H1 (cell line): ENCODE data around the gene EN2.

Source experiments
- CTCF ChIP-seq, 3 experiments: IDR thresholded peaks; 1 replicate in 2 of 3; 2 replicates in 1 of 3; pipeline versions ENCODE4 v1.5.1 to v1.6.1; 2011; ENCODE audit warnings: low read length in 3 of 3, mild to moderate bottlenecking in 3 of 3, inconsistent platforms in 2 of 3, low read depth in 1 of 3, moderate library complexity in 1 of 3; ENCODE audit not compliant: insufficient read depth in 1 of 3; ENCODE audit errors: control extremely low read depth in 1 of 3
- EZH2 ChIP-seq: fragments of 200-600 bp; sonication (generic); IDR thresholded peaks from 2 replicates; pipeline ENCODE4 v1.7.1; 2012; ENCODE audit warnings: low read depth, mild to moderate bottlenecking, moderate library complexity, low read length, inconsistent platforms; ENCODE audit not compliant: severe bottlenecking
- GTF2F1 ChIP-seq: IDR thresholded peaks from 2 replicates; pipeline ENCODE4 v1.6.1; 2012; ENCODE audit warnings: low read depth, low read length, improper control_type of control experiment, borderline replicate concordance
- PHF8 ChIP-seq: fragments of 200-600 bp; sonication (generic); conservative IDR thresholded peaks from 2 replicates; pipeline ENCODE4 v1.7.1; 2012; ENCODE audit warnings: low read depth, mild to moderate bottlenecking, inconsistent platforms, low read length, moderate library complexity
- POLR2A ChIP-seq, 2 experiments: IDR thresholded peaks; 1 replicate in 1 of 2; 2 replicates in 1 of 2; pipeline ENCODE4 v1.6.1; 2011; ENCODE audit warnings: low read depth in 2 of 2, low read length in 2 of 2, mild to moderate bottlenecking in 2 of 2; ENCODE audit errors: control extremely low read depth in 1 of 2
- POLR2AphosphoS5 ChIP-seq: IDR thresholded peaks from 2 replicates; pipeline ENCODE4 v1.6.1; 2011; ENCODE audit warnings: low read depth, low read length
- RBBP5 ChIP-seq: IDR thresholded peaks from 2 replicates; pipeline ENCODE4 v1.7.1; 2012; ENCODE audit warnings: low read depth, mild to moderate bottlenecking, inconsistent platforms, low read length, moderate library complexity, borderline replicate concordance

- no peak for TF ChIP-seq CTCF (IDR thresholded peaks at IDR 0.05; ENCODE audit: control extremely low read depth in 1 of 3, insufficient read depth in 1 of 3, low read depth in 1 of 3, low read length in 3 of 3)
- TF ChIP-seq POLR2A (IDR thresholded peaks at IDR 0.05; ENCODE audit: control extremely low read depth in 1 of 2, low read depth in 2 of 2, low read length in 2 of 2), result no peak
- TF ChIP-seq EZH2, result no peak
- no peak for TF ChIP-seq GTF2F1
- TF ChIP-seq RBBP5, result no peak
- no peak for TF ChIP-seq PHF8
- TF ChIP-seq POLR2AphosphoS5, result no peak
These were observed 5.2 kb upstream of the EN2 start for GRCh38 chr7:155452505-155453295.
